BLaER1 (cell line): ENCODE results near the gene STRIP2.

Experiments
- H3K27ac ChIP-seq: shearing (Covaris generic); formaldehyde crosslinking; 2 replicates; pipeline ENCODE4 v1.8.1; 2022
- H3K27me3 ChIP-seq: shearing (Covaris generic); formaldehyde crosslinking; 2 replicates; pipeline ENCODE4 v1.8.1; 2022
- H3K36me3 ChIP-seq: shearing (Covaris generic); formaldehyde crosslinking; 2 replicates; pipeline ENCODE4 v1.8.1; 2022
- H3K4me1 ChIP-seq: shearing (Covaris generic); formaldehyde crosslinking; 2 replicates; pipeline ENCODE4 v1.8.1; 2022
- H3K4me2 ChIP-seq: shearing (Covaris generic); formaldehyde crosslinking; 2 replicates; pipeline ENCODE4 v1.8.1; 2022
- H3K4me3 ChIP-seq: shearing (Covaris generic); formaldehyde crosslinking; 2 replicates; pipeline ENCODE4 v1.8.1; 2022
- H3K9ac ChIP-seq: shearing (Covaris generic); formaldehyde crosslinking; 2 replicates; pipeline ENCODE4 v1.8.1; 2022
- H3K9me3 ChIP-seq: shearing (Covaris generic); formaldehyde crosslinking; 2 replicates; pipeline ENCODE4 v1.8.1; 2022
- H4K20me1 ChIP-seq: shearing (Covaris generic); formaldehyde crosslinking; 2 replicates; pipeline ENCODE4 v1.8.1; 2022
- Cebpa-rat ChIP-seq: shearing (Covaris generic); IDR thresholded peaks from 2 replicates; pipeline ENCODE4 v1.8.1; 2022

STRIP2 gene

GRCh38 chr7:129482781-129483180 is 48.5 kb downstream of the STRIP2 start:
- Histone ChIP-seq H3K9me3 (peaks cover 8% of the 10 kb centered on the region; the same call in 1 of the 2 replicates), H3K27ac (no peak overlapping the region), H3K36me3 (no peaks in the 10 kb centered on the region), H3K27me3 (no peaks in the 10 kb centered on the region), H3K4me1 (no peaks in the 10 kb centered on the region), H3K4me3 (no peak overlapping the region), H3K9ac (no peak overlapping the region), H4K20me1 (no peaks in the 10 kb centered on the region), H3K4me2 (no peak overlapping the region)
- no peak for TF ChIP-seq Cebpa-rat

GRCh38 chr7:129489491-129489890 is 55.3 kb downstream of the STRIP2 start:
- no peaks in the 10 kb centered on the region for H3K27me3 ChIP-seq
- no peak overlapping the region for H3K27ac ChIP-seq
- no peaks in the 10 kb centered on the region for H3K4me1 ChIP-seq
- no peak overlapping the region for H3K4me2 ChIP-seq
- TF ChIP-seq Cebpa-rat, result no peak
- no peaks in the 10 kb centered on the region for H4K20me1 ChIP-seq
- no peaks in the 10 kb centered on the region for H3K9me3 ChIP-seq
- H3K9ac ChIP-seq, result no peak overlapping the region
- H3K36me3 ChIP-seq, result no peaks in the 10 kb centered on the region
- H3K4me3 ChIP-seq, result no peak overlapping the region

GRCh38 chr7:129492391-129492790 is 58.2 kb downstream of the STRIP2 start:
- H3K36me3 ChIP-seq, result no peaks in the 10 kb centered on the region
- no peaks in the 10 kb centered on the region for H4K20me1 ChIP-seq
- H3K4me1 ChIP-seq, result no peaks in the 10 kb centered on the region
- no peak overlapping the region for H3K4me2 ChIP-seq
- no peaks in the 10 kb centered on the region for H3K27me3 ChIP-seq
- no peak overlapping the region for H3K27ac ChIP-seq
- no peak overlapping the region for H3K4me3 ChIP-seq
- no peak overlapping the region for H3K9ac ChIP-seq
- H3K9me3 ChIP-seq, result no peaks in the 10 kb centered on the region
- TF ChIP-seq Cebpa-rat, result no peak

- Histone ChIP-seq H3K27me3 (no peaks in the 10 kb centered on the region), H3K36me3 (no peaks in the 10 kb centered on the region), H3K4me3 (no peak overlapping the region), H4K20me1 (no peaks in the 10 kb centered on the region), H3K27ac (no peak overlapping the region), H3K4me2 (no peak overlapping the region), H3K9me3 (no peaks in the 10 kb centered on the region), H3K4me1 (no peaks in the 10 kb centered on the region), H3K9ac (no peak overlapping the region)
- no peak for TF ChIP-seq Cebpa-rat
These were observed 59.3 kb downstream of the STRIP2 start for GRCh38 chr7:129493555-129493954.

GRCh38 chr7:129494041-129494440 is 59.8 kb downstream of the STRIP2 start:
- no peak for TF ChIP-seq Cebpa-rat
- Histone ChIP-seq H3K4me1 (no peaks in the 10 kb centered on the region), H3K27me3 (no peaks in the 10 kb centered on the region), H3K9ac (no peak overlapping the region), H3K27ac (no peak overlapping the region), H3K9me3 (no peaks in the 10 kb centered on the region), H3K4me3 (no peak overlapping the region), H4K20me1 (no peaks in the 10 kb centered on the region), H3K4me2 (no peak overlapping the region), H3K36me3 (no peaks in the 10 kb centered on the region)

- Histone ChIP-seq H3K27me3 (no peaks in the 10 kb centered on the region), H4K20me1 (no peaks in the 10 kb centered on the region)
These were observed 61.8 kb downstream of the STRIP2 start for GRCh38 chr7:129495987-129496386.

GRCh38 chr7:129496653-129497052 is 62.4 kb downstream of the STRIP2 start:
- Histone ChIP-seq H3K36me3 (no peaks in the 10 kb centered on the region), H3K4me2 (no peak overlapping the region), H3K4me3 (no peak overlapping the region), H3K9ac (no peak overlapping the region), H3K9me3 (no peaks in the 10 kb centered on the region), H3K4me1 (peaks cover 19% of the 10 kb centered on the region), H3K27ac (no peak overlapping the region), H3K27me3 (no peaks in the 10 kb centered on the region), H4K20me1 (no peaks in the 10 kb centered on the region)
- TF ChIP-seq Cebpa-rat, result no peak

More at GRCh38 chr7:129495987-129496386, 61.8 kb downstream of the STRIP2 start:
- Histone ChIP-seq H3K4me1 (peaks cover 12% of the 10 kb centered on the region), H3K9ac (no peak overlapping the region), H3K27ac (no peak overlapping the region), H3K4me2 (no peak overlapping the region), H3K9me3 (no peaks in the 10 kb centered on the region), H3K4me3 (no peak overlapping the region), H3K36me3 (no peaks in the 10 kb centered on the region)
- TF ChIP-seq Cebpa-rat, result no peak

- Histone ChIP-seq H3K4me2 (no peak overlapping the region), H3K9ac (no peak overlapping the region)
These were observed 62.9 kb downstream of the STRIP2 start for GRCh38 chr7:129497156-129497555.

GRCh38 chr7:129498021-129498420 is 63.8 kb downstream of the STRIP2 start:
- no peaks in the 10 kb centered on the region for H4K20me1 ChIP-seq
- H3K27ac ChIP-seq, result no peak overlapping the region
- no peak overlapping the region for H3K9ac ChIP-seq
- no peaks in the 10 kb centered on the region for H3K9me3 ChIP-seq
- H3K4me3 ChIP-seq, result no peak overlapping the region
- no peak overlapping the region for H3K4me2 ChIP-seq
- no peaks in the 10 kb centered on the region for H3K27me3 ChIP-seq
- no peak for TF ChIP-seq Cebpa-rat
- H3K4me1 ChIP-seq, result peaks cover 28% of the 10 kb centered on the region
- no peaks in the 10 kb centered on the region for H3K36me3 ChIP-seq

More at GRCh38 chr7:129497156-129497555, 62.9 kb downstream of the STRIP2 start:
- Histone ChIP-seq H4K20me1 (no peaks in the 10 kb centered on the region), H3K4me1 (peaks cover 22% of the 10 kb centered on the region), H3K27ac (no peak overlapping the region), H3K36me3 (no peaks in the 10 kb centered on the region), H3K27me3 (no peaks in the 10 kb centered on the region), H3K9me3 (no peaks in the 10 kb centered on the region), H3K4me3 (no peak overlapping the region)
- TF ChIP-seq Cebpa-rat, result no peak

GRCh38 chr7:129499999-129500398 is 65.8 kb downstream of the STRIP2 start:
- Histone ChIP-seq H3K27me3 (no peaks in the 10 kb centered on the region), H3K9me3 (no peaks in the 10 kb centered on the region), H3K4me3 (no peak overlapping the region), H3K27ac (no peak overlapping the region), H3K9ac (no peak overlapping the region), H4K20me1 (no peaks in the 10 kb centered on the region), H3K4me1 (peaks cover 30% of the 10 kb centered on the region), H3K4me2 (peak overlapping the region; percentile 37), H3K36me3 (no peaks in the 10 kb centered on the region)
- TF ChIP-seq Cebpa-rat, result no peak
